ENCODE data around the gene TMEM203.

DNA sequence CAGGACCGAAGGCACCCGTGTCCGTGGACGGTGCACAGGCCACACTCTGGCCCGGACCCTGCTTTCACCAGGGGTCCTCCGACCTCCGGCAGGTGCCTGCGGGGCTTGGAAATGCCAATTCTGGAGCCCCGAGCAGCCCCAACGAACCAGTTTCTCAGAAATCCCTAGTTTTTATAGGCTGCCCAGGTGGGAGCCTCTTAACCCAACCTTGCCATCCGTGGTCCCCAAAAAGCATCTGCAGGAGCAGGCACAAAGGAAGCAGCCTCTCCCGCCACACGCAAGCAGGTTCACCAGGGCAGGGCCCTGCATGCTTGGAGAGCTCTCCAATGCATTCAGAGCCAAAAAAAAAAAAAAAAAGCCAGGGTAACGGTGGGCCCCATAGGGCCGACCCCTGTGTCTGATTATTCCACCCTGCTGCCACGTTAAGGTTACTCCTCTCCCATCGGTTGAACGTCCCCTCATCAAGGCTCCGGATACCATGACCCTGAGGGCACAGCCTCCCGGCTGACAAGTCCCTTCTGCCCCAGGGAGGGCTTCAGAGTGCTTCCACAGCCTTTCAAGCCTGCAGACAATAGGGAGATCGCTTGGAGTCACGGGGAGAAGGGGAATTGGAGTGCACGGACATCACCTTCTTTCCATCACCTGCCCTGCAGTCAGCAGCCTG lies 4.1 kb downstream of the TMEM203 start:
- no peak for TF ChIP-seq TCF7 (CRISPR knock-in tag; IDR thresholded peaks at IDR 0.05; ENCODE audit: low read depth)
- TF ChIP-seq, protein P1, sequence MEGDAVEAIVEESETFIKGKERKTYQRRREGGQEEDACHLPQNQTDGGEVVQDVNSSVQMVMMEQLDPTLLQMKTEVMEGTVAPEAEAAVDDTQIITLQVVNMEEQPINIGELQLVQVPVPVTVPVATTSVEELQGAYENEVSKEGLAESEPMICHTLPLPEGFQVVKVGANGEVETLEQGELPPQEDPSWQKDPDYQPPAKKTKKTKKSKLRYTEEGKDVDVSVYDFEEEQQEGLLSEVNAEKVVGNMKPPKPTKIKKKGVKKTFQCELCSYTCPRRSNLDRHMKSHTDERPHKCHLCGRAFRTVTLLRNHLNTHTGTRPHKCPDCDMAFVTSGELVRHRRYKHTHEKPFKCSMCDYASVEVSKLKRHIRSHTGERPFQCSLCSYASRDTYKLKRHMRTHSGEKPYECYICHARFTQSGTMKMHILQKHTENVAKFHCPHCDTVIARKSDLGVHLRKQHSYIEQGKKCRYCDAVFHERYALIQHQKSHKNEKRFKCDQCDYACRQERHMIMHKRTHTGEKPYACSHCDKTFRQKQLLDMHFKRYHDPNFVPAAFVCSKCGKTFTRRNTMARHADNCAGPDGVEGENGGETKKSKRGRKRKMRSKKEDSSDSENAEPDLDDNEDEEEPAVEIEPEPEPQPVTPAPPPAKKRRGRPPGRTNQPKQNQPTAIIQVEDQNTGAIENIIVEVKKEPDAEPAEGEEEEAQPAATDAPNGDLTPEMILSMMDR (IDR thresholded peaks at IDR 0.05), result no peak
- no peak for TF ChIP-seq FOXK1 (CRISPR knock-in tag; IDR thresholded peaks at IDR 0.05)

Measured in WTC11 (cell line).